ENCODE measurements around the gene C6orf136.

C6orf136 gene

GRCh38 chr6:30686908-30687658 lies 40.1 kb downstream of the C6orf136 start:
- DNase-seq (ENCODE audit: low read depth), result peak; percentile 79

DNA sequence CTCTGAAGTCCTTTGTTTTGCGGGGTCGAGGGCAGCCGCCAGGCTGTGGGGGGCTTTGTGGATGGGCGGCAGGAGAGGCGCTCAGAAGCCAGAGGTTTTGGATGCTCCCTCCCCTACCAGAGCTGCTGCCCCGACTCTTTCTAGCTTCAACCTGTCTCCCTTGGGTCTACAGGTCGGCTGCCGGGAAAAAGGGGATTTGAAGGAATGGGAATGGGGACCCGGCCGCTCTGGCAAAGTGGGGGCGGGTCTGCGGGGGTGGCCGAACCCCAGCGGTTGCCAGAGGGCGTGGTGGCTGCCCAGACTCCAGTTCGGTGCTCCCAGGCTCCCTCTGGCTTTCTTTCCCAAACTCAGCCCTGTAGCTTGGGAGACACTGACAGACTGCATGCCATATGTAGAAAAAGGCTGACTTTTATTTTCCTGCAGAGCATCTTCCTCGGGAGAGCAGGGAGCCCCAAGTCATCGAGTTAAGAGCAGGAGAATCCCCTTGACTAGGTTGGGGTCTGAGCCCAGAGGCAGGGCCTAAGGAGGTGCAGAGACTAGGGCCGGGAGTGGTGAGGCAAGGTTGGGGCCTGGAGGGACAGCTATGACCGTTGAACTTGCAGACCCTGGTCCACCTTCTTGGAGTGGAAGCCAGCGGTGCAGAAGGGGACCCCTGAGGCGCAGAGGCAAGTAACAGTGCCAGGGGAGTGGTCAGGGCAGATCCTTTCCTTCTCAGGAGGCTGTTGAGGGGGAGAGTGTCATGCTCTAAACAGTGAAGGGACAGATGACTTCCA lies 40.9 kb downstream of the C6orf136 start:
- DNase-seq (ENCODE audit: low read depth), result no peak

DNA sequence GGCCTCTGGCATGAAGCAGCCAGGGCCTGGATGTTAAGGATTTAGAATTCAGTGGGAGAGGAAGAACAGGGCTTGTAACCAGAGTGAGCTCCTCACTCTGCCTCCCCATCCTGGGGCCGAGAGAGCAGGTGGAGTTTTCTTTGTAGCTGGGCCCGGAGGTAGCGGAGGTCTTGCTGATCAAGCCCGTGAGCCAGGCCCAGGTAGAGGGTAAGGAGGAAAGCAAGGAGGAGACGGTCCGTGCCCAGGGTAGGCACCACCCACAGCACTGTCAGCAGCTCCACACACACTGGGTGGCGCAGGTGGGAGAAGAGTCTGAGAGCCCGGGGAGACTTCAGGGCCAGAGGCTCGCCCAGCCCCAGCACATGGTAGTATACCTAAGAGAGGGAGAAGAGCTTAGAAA lies 41.6 kb downstream of the C6orf136 start:
- no peak for DNase-seq (ENCODE audit: low read depth)

- no peak for DNase-seq (ENCODE audit: low read depth)
Measured at GRCh38 chr6:30689022-30689865, 42.3 kb downstream of the C6orf136 start.

GRCh38 chr6:30689985-30690384 lies 43.1 kb downstream of the C6orf136 start:
- no peak for DNase-seq (ENCODE audit: low read depth)

DNA sequence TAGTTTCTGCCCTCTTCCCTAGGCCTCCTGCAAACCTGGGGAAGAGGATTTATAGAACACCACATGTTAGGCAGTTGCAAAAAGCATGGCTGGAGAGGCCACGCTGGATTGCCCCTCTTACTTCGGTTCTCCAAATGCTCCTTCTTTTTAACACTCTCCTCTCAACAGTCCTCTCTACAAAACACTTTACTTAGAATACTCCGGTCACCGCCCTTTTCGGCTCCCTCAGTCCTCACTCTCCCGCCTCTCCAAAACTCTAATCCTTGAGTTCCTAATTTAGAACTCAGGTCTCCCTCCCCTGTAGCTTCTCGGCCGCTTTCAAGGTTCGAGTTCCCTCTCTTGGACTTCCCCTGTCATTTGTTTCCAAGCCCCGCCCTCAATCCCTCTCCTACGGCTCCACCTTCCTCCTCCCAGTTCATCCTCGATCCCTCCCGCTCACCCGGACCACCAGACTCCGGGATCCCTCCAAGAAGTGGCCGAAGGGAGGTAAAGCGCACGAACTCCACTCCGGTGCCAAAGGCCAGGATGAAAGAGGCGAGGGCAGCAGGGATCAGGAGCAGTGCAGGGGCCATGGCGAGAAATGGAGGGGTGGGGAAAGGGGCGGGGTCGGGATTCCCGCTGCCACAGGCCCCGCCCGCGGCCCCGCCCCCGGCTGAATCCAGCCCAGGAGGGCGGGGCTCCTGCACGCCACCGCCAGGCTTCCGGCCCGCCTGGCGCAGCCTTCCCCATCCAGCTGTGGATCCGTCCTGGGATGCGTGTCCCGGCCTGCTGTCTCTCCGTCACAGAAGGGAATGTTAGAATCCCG lies 43.7 kb downstream of the C6orf136 start, which contains the start of gene NRM:
Gene NRM (minus strand): TSS at position 582 of the 805 bp plus-strand sequence. CDS start 10 bp downstream, at position 572.
- no peak for DNase-seq (ENCODE audit: low read depth)

DNA sequence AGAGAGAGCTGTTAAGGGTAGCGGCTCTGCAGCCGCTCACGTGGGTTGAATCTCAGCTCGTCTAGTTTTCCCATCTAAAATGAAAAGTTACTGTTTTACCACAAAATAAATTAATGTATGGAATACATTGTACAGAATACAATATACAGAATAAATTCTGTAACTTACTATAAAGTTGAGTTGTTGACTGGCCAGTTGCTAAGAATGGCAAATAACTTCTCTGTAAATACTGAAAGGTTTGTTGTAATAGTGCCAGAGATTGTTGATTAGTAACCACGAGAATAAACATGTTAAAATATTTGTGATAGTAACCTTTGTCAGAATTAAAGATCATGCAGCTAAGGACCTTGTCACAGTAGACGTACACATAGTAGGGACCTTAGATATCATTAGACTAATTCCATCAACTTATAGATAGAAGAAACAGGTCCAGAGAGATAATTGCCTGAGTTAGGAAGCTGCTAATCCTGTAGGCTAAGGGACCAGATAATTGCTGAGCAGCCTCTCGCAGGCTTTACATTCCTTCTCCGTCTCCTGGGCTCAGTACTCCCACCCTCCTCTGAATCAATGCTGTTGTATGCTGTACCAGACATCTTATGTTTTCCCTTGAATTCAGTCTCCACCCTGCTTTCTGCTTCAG lies 44.4 kb downstream of the C6orf136 start:
- DNase-seq (ENCODE audit: low read depth), result no peak

- no peak for DNase-seq (ENCODE audit: low read depth)
Measured at GRCh38 chr6:30696432-30696831, 49.5 kb downstream of the C6orf136 start.

DNA sequence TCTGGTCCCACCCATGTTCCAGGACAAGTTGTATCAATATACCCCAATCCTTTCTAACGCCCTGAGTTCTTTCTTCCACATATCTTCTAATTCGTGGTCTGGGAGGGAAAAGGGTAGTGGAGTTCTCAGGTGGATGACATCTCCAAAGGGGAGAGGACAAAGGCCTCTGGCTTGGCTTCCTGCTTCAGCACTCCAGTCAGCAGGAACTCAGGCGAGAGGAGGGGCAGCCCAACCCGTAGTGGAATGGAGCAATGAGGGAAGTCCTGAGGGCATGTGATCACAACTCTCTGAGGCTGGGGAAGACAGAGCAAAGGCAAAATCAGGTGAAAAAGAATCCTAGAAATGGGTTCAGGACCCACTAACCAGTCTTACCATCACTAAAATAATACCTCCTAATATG lies 53.4 kb downstream of the C6orf136 start:
- DNase-seq (ENCODE audit: low read depth), result no peak

All from non-pigmented ciliary epithelial cell (primary cell).